Uterine smooth muscle cell (primary cell): Measurements from ENCODE around the gene CNTRL. TPM values are rescaled to one million over a fixed set of nuclear protein-coding genes. Genes with fewer than 3 reads are reported as not detected.

ENCODE experiments used
- total RNA-seq: library from RNA; depleted of rRNA; stranded (reverse); fragments of >200 nt; gene quantifications from 2 replicates; pipeline ENCODE4 v1.2.3, GENCODE V29; 2014

CNTRL gene, protein sequence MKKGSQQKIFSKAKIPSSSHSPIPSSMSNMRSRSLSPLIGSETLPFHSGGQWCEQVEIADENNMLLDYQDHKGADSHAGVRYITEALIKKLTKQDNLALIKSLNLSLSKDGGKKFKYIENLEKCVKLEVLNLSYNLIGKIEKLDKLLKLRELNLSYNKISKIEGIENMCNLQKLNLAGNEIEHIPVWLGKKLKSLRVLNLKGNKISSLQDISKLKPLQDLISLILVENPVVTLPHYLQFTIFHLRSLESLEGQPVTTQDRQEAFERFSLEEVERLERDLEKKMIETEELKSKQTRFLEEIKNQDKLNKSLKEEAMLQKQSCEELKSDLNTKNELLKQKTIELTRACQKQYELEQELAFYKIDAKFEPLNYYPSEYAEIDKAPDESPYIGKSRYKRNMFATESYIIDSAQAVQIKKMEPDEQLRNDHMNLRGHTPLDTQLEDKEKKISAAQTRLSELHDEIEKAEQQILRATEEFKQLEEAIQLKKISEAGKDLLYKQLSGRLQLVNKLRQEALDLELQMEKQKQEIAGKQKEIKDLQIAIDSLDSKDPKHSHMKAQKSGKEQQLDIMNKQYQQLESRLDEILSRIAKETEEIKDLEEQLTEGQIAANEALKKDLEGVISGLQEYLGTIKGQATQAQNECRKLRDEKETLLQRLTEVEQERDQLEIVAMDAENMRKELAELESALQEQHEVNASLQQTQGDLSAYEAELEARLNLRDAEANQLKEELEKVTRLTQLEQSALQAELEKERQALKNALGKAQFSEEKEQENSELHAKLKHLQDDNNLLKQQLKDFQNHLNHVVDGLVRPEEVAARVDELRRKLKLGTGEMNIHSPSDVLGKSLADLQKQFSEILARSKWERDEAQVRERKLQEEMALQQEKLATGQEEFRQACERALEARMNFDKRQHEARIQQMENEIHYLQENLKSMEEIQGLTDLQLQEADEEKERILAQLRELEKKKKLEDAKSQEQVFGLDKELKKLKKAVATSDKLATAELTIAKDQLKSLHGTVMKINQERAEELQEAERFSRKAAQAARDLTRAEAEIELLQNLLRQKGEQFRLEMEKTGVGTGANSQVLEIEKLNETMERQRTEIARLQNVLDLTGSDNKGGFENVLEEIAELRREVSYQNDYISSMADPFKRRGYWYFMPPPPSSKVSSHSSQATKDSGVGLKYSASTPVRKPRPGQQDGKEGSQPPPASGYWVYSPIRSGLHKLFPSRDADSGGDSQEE (N-terminal part only)
- total RNA-seq = 7.9 and 17.4 TPM in 2 replicates

GRCh38 chr9:121074370-121075250 lies at the start of gene CNTRL:
Gene CNTRL (plus strand): TSS chr9:121074955. CDS start chr9:121088327, 13,372 bp downstream.

GRCh38 chr9:121050128-121050988 lies 24.4 kb upstream of the CNTRL start, which contains the start of gene C5:
Gene C5 (minus strand): TSS chr9:121050275. CDS start chr9:121050246, 29 bp downstream.

GRCh38 chr9:121201738-121202533 lies 127.2 kb downstream of the CNTRL start, which contains the start of gene RAB14:
Gene RAB14 (minus strand): TSS chr9:121201869. CDS start chr9:121193412, 8,457 bp downstream.

Other genes starting within 250 kb of the CNTRL start
- gene PSMD5, start 232.0 kb upstream of the CNTRL start, total RNA-seq = 30.1 and 32.9 TPM in 2 replicates
- gene PHF19, start 197.8 kb upstream of the CNTRL start, total RNA-seq = 24.0 and 47.7 TPM in 2 replicates
- gene TRAF1, start 148.2 kb upstream of the CNTRL start, total RNA-seq = 0.55 and 0.62 TPM in 2 replicates
- 8.0 and 9.1 TPM in 2 replicates for gene C5, start 24.7 kb upstream of the CNTRL start, total RNA-seq
- gene RAB14, start 126.9 kb downstream of the CNTRL start, total RNA-seq = 24.4 and 25.9 TPM in 2 replicates
- 308 and 530 TPM in 2 replicates for gene GSN, start 193.2 kb downstream of the CNTRL start, total RNA-seq